DND-41 (cell line): ENCODE data around the gene ADARB2.
"Not testable (repeated sequence)": the region's sequence is repeated elsewhere in the genome, so short reads cannot be mapped to it uniquely, and the experiment has no call there.

Experiments used
- ATAC-seq: fragments of 200-7000 bp; cut with Tn5 transposase; 3 replicates; pipeline ENCODE4 v1.9.1; 2021; ENCODE audit warnings: low read depth; ENCODE audit not compliant: insufficient read depth
- DNase-seq: peaks from one replicate; pipeline ENCODE4 v3.0.0-alpha.2; 2020
- H2AFZ ChIP-seq: 2 replicates; pipeline ENCODE4 v1.6.0; 2012; ENCODE audit warnings: low read depth, low read length
- H3K27ac ChIP-seq: 2 replicates; pipeline ENCODE4 v1.5.1; 2012; ENCODE audit warnings: low read length, inconsistent platforms
- H3K27me3 ChIP-seq: fragments of 200-600 bp; sonication (generic); 2 replicates; pipeline ENCODE4 v1.6.0; 2012; ENCODE audit warnings: low read length, mild to moderate bottlenecking, inconsistent platforms; ENCODE audit not compliant: insufficient read depth, poor library complexity
- H3K36me3 ChIP-seq: 2 replicates; pipeline ENCODE4 v1.5.1; 2012; ENCODE audit warnings: low read length, inconsistent platforms; ENCODE audit not compliant: insufficient read depth
- H3K4me1 ChIP-seq: 2 replicates; pipeline ENCODE4 v1.5.1; 2012; ENCODE audit warnings: mild to moderate bottlenecking, low read length; ENCODE audit not compliant: insufficient read depth
- H3K4me2 ChIP-seq: 2 replicates; pipeline ENCODE4 v1.6.0; 2012; ENCODE audit warnings: mild to moderate bottlenecking, moderate library complexity, low read length, inconsistent platforms; ENCODE audit not compliant: insufficient read depth
- H3K4me3 ChIP-seq, 2 experiments: fragments of 200-600 bp in 1 of 2; shearing (Covaris generic) in 1 of 2; 2 replicates each; pipeline ENCODE4 v1.5.1; 2012 to 2016; ENCODE audit warnings: inconsistent platforms in 2 of 2, low read length in 2 of 2, mild to moderate bottlenecking in 2 of 2, low read depth in 1 of 2, moderate library complexity in 1 of 2
- H3K79me2 ChIP-seq: 2 replicates; pipeline ENCODE4 v1.6.0; 2012; ENCODE audit warnings: low read length, inconsistent platforms; ENCODE audit not compliant: insufficient read depth
- H3K9ac ChIP-seq: 2 replicates; pipeline ENCODE4 v1.6.0; 2012; ENCODE audit warnings: low read depth, mild to moderate bottlenecking, inconsistent platforms, low read length, moderate library complexity
- H3K9me3 ChIP-seq: 2 replicates; pipeline ENCODE4 v1.5.1; 2012; ENCODE audit warnings: low read length, moderate library complexity, mild to moderate bottlenecking, inconsistent platforms; ENCODE audit not compliant: insufficient read depth, severe bottlenecking
- H4K20me1 ChIP-seq: 2 replicates; pipeline ENCODE4 v1.6.0; 2012; ENCODE audit warnings: low read length; ENCODE audit not compliant: insufficient read depth
- CTCF ChIP-seq: IDR thresholded peaks from 2 replicates; pipeline ENCODE4 v1.5.1; 2012; ENCODE audit warnings: borderline replicate concordance, low read length, moderate library complexity, mild to moderate bottlenecking; ENCODE audit not compliant: poor library complexity, severe bottlenecking; ENCODE audit errors: extremely low read depth
- EZH2 ChIP-seq: IDR thresholded peaks from 3 replicates; pipeline ENCODE4 v1.6.1; 2012; ENCODE audit warnings: borderline replicate concordance, low read depth, mild to moderate bottlenecking, moderate library complexity, low read length, inconsistent platforms; ENCODE audit not compliant: severe bottlenecking

The ADARB2 gene

GRCh38 chr10:1358147-1358546 is 379.2 kb downstream of the ADARB2 start:
- Histone ChIP-seq H3K27ac (no peak overlapping the region), H4K20me1 (no peaks in the 10 kb centered on the region), H3K4me3 (no peak overlapping the region), H3K4me1 (peaks cover 52% of the 10 kb centered on the region), H3K9ac (no peak overlapping the region), H3K36me3 (no peaks in the 10 kb centered on the region), H3K27me3 (no peaks in the 10 kb centered on the region), H3K4me2 (no peak overlapping the region), H3K79me2 (no peaks in the 10 kb centered on the region), H3K9me3 (no peaks in the 10 kb centered on the region), H2AFZ (no peak overlapping the region)
- DNase-seq (no peak), ATAC-seq (no peak)
- TF ChIP-seq EZH2 (no peak), CTCF (no peak)

- DNase-seq (no peak), ATAC-seq (no peak)
- Histone ChIP-seq H3K4me2 (no peak overlapping the region), H3K27ac (no peak overlapping the region), H3K27me3 (no peaks in the 10 kb centered on the region), H3K4me1 (peaks cover 43% of the 10 kb centered on the region), H2AFZ (no peak overlapping the region), H3K9me3 (no peaks in the 10 kb centered on the region), H4K20me1 (no peaks in the 10 kb centered on the region), H3K79me2 (no peaks in the 10 kb centered on the region), H3K4me3 (no peak overlapping the region), H3K36me3 (no peaks in the 10 kb centered on the region), H3K9ac (no peak overlapping the region)
- TF ChIP-seq CTCF (no peak), EZH2 (no peak)
Measured at GRCh38 chr10:1356349-1356748, 381.0 kb downstream of the ADARB2 start.

- H3K9me3 ChIP-seq, result no peaks in the 10 kb centered on the region
- no peak overlapping the region for H3K27ac ChIP-seq
- H2AFZ ChIP-seq, result no peak overlapping the region
- H3K36me3 ChIP-seq, result no peaks in the 10 kb centered on the region
- H3K79me2 ChIP-seq, result no peaks in the 10 kb centered on the region
- H3K9ac ChIP-seq, result no peak overlapping the region
- H3K27me3 ChIP-seq, result no peaks in the 10 kb centered on the region
- ATAC-seq (no peak), DNase-seq (no peak)
- no peak overlapping the region for H3K4me2 ChIP-seq
- no peaks in the 10 kb centered on the region for H4K20me1 ChIP-seq
- peaks cover 34% of the 10 kb centered on the region for H3K4me1 ChIP-seq
- no peak for TF ChIP-seq CTCF
- TF ChIP-seq EZH2, result no peak
- no peak overlapping the region for H3K4me3 ChIP-seq
Measured at GRCh38 chr10:1354809-1355710, 382.3 kb downstream of the ADARB2 start.

- not testable (repeated sequence) for H2AFZ ChIP-seq, H3K36me3 ChIP-seq, ATAC-seq, H3K4me3 ChIP-seq, H3K9me3 ChIP-seq, H3K9ac ChIP-seq, DNase-seq, H3K79me2 ChIP-seq, H3K27ac ChIP-seq, H3K4me2 ChIP-seq, H4K20me1 ChIP-seq, H3K27me3 ChIP-seq
- peaks cover 39% of the 10 kb centered on the region for H3K4me1 ChIP-seq
Measured at GRCh38 chr10:1352296-1352695, 385.0 kb downstream of the ADARB2 start.
